HEK293T (cell line): ENCODE measurements around the gene TMEM221.

Source experiments
- CTCF ChIA-PET: fragments of 350-600 bp; formaldehyde crosslinking; extraction: SDS; loops from one replicate; lab custom pipeline; 2021; ENCODE audit warnings: antibody characterized with exemption, inconsistent platforms; lab: Yijun Ruan, JAX
- POLR2A ChIA-PET: fragments of 350-600 bp; formaldehyde crosslinking; extraction: SDS; loops from one replicate; lab custom pipeline; 2020; ENCODE audit warnings: antibody characterized with exemption, inconsistent platforms; lab: Yijun Ruan, JAX
- DNase-seq: peaks from one replicate; pipeline ENCODE4 v3.0.0; 2012; ENCODE audit warnings: mixed read lengths; ENCODE audit errors: extremely low spot score
- ARNT ChIP-seq: fragments of 450-650 bp; IDR thresholded peaks from 2 replicates; pipeline ENCODE4 v1.6.1; 2017; ENCODE audit warnings: mild to moderate bottlenecking
- BHLHE40 ChIP-seq: fragments of 450-650 bp; IDR thresholded peaks from 2 replicates; pipeline ENCODE4 v1.6.1; 2016; ENCODE audit warnings: mild to moderate bottlenecking, moderate library complexity, borderline replicate concordance
- CTBP1 ChIP-seq: fragments of 450-650 bp; IDR thresholded peaks from 2 replicates; pipeline ENCODE4 v1.6.1; 2016; ENCODE audit warnings: borderline replicate concordance
- ELF4 ChIP-seq: fragments of 450-650 bp; IDR thresholded peaks from 2 replicates; pipeline ENCODE4 v1.6.1; 2017; ENCODE audit warnings: antibody characterized with exemption
- FOXA1 ChIP-seq: fragments of 450-650 bp; IDR thresholded peaks from 2 replicates; pipeline ENCODE4 v1.6.1; 2016; ENCODE audit warnings: mild to moderate bottlenecking
- FOXK2 ChIP-seq: fragments of 450-650 bp; IDR thresholded peaks from 2 replicates; pipeline ENCODE4 v1.6.1; 2016; ENCODE audit warnings: mild to moderate bottlenecking
- FOXM1 ChIP-seq: fragments of 450-650 bp; IDR thresholded peaks from 2 replicates; pipeline ENCODE4 v1.6.1; 2017; ENCODE audit warnings: mild to moderate bottlenecking, borderline replicate concordance
- HDGF ChIP-seq: fragments of 450-650 bp; IDR thresholded peaks from 2 replicates; pipeline ENCODE4 v1.6.1; 2017; ENCODE audit warnings: antibody characterized with exemption, borderline replicate concordance
- L3MBTL2 ChIP-seq: fragments of 450-650 bp; conservative IDR thresholded peaks from 2 replicates; pipeline ENCODE4 v1.6.1; 2016; ENCODE audit warnings: mild to moderate bottlenecking
- LEF1 ChIP-seq: fragments of 450-650 bp; IDR thresholded peaks from 2 replicates; pipeline ENCODE4 v1.6.1; 2017; ENCODE audit warnings: mild to moderate bottlenecking, borderline replicate concordance
- NFRKB ChIP-seq: fragments of 450-650 bp; IDR thresholded peaks from 2 replicates; pipeline ENCODE4 v1.6.1; 2016; ENCODE audit warnings: mild to moderate bottlenecking, moderate library complexity
- PKNOX1 ChIP-seq: fragments of 450-650 bp; IDR thresholded peaks from 2 replicates; pipeline ENCODE4 v1.6.1; 2016
- SP1 ChIP-seq: fragments of 450-650 bp; IDR thresholded peaks from 2 replicates; pipeline ENCODE4 v1.6.1; 2017
- SUZ12 ChIP-seq: fragments of 450-650 bp; IDR thresholded peaks from 2 replicates; pipeline ENCODE4 v1.6.1; 2016; ENCODE audit warnings: mild to moderate bottlenecking
- TARDBP ChIP-seq: fragments of 450-650 bp; IDR thresholded peaks from 2 replicates; pipeline ENCODE4 v1.6.1; 2016
- ZNF384 ChIP-seq: fragments of 450-650 bp; IDR thresholded peaks from 2 replicates; pipeline ENCODE4 v1.6.1; 2016

TMEM221 gene

GRCh38 chr19:17423429-17424208 is 24.8 kb downstream of the TMEM221 start:
- TF ChIP-seq CTBP1 (no peak), NFRKB (no peak), HDGF (no peak), SP1 (no peak), FOXM1 (no peak), LEF1 (no peak), L3MBTL2 (no peak), ELF4 (no peak), BHLHE40 (no peak), FOXA1 (no peak), ZNF384 (no peak)
- DNase-seq: no peak
- ChIA-PET POLR2A (no interaction called here), CTCF (interaction anchor here (0.6 kb wide), 1 partner anchor 42 kb away, joined by 5 read pairs; no protein-coding TSS in a partner anchor)

GRCh38 chr19:17421942-17422341 is 26.5 kb downstream of the TMEM221 start:
- POLR2A ChIA-PET: no interaction called here
- no peak for TF ChIP-seq HDGF
- TF ChIP-seq CTBP1: no peak
- no peak for TF ChIP-seq FOXM1
- no peak for TF ChIP-seq ELF4
- TF ChIP-seq PKNOX1: no peak
- TF ChIP-seq ZNF384: no peak
- no peak for TF ChIP-seq BHLHE40
- TF ChIP-seq L3MBTL2: no peak
- TF ChIP-seq FOXK2: no peak
- no peak for TF ChIP-seq NFRKB
- CTCF ChIA-PET: no interaction called here
- no peak for DNase-seq

- DNase-seq: no peak
- CTCF ChIA-PET: no interaction called here
- peak; percentile 65 for TF ChIP-seq L3MBTL2
- no peak; the same call in 1 of the 2 replicates for TF ChIP-seq PKNOX1
- no peak for TF ChIP-seq ARNT
- no peak for TF ChIP-seq FOXA1
- TF ChIP-seq SP1: no peak
- no peak for TF ChIP-seq CTBP1
Observed at GRCh38 chr19:17420475-17420924, 28.0 kb downstream of the TMEM221 start.

GRCh38 chr19:17419621-17420474 is 28.6 kb downstream of the TMEM221 start, which contains the start of gene MVB12A:
MVB12A (plus strand) TSS chr19:17420047; CDS start chr19:17420136, 89 bp downstream.
- DNase-seq: peak; percentile 98
- TF ChIP-seq ZNF384 (peak; percentile 85), ARNT (no peak), SUZ12 (no peak), L3MBTL2 (no peak), NFRKB (no peak), HDGF (no peak)
- ChIA-PET POLR2A (interaction anchor here (0.5 to 2.0 kb wide), 23 partner anchors 9 to 889 kb away, joined by 3 to 25 read pairs (median 4); partner anchors contain the start of genes BABAM1, BST2, DDA1 and JUND), CTCF (interaction anchor here (1.1 kb wide), 2 partner anchors 9 to 14 kb away, joined by 3 to 4 read pairs; partner anchors contain the start of gene BST2)

More at GRCh38 chr19:17420475-17420924, 28.0 kb downstream of the TMEM221 start:
- POLR2A ChIA-PET: interaction anchor here (0.6 to 1.4 kb wide), 2 partner anchors 14 to 17 kb away, joined by 3 to 4 read pairs; no protein-coding TSS in a partner anchor

- TF ChIP-seq BHLHE40 (no peak), TARDBP (no peak), NFRKB (no peak), ELF4 (no peak), LEF1 (no peak)
- POLR2A ChIA-PET: interaction anchor here (0.5 to 2.0 kb wide), 23 partner anchors 8 to 889 kb away, joined by 3 to 25 read pairs (median 4); partner anchors contain the start of genes BABAM1, BST2, DDA1 and JUND
- CTCF ChIA-PET: interaction anchor here (0.6 to 1.1 kb wide), 3 partner anchors 8 to 32 kb away, joined by 3 to 4 read pairs (median 4); partner anchors contain the start of gene BST2
- DNase-seq: no peak
Observed at GRCh38 chr19:17419154-17419620, 29.3 kb downstream of the TMEM221 start.

GRCh38 chr19:17418710-17419109 is 29.8 kb downstream of the TMEM221 start:
- DNase-seq: no peak
- CTCF ChIA-PET: interaction anchor here (0.6 to 1.1 kb wide), 3 partner anchors 13 to 617 kb away, joined by 3 to 4 read pairs (median 4); partner anchors contain the start of gene BST2
- POLR2A ChIA-PET: interaction anchor here (1.0 to 2.0 kb wide), 5 partner anchors 12 to 110 kb away, joined by 5 to 25 read pairs (median 6); partner anchors contain the start of genes BST2 and DDA1
- TF ChIP-seq SP1: no peak
- no peak for TF ChIP-seq ELF4
- TF ChIP-seq CTBP1: no peak
- no peak for TF ChIP-seq FOXM1
- no peak for TF ChIP-seq TARDBP
- TF ChIP-seq PKNOX1: no peak
- no peak for TF ChIP-seq FOXK2
